GF-D8 (cell line): ENCODE results near the gene SORCS2.

Experiments used
- DNase-seq: peaks from one replicate; lab custom pipeline; 2025; lab: John Stamatoyannopoulos, UW

SORCS2 gene

DNA sequence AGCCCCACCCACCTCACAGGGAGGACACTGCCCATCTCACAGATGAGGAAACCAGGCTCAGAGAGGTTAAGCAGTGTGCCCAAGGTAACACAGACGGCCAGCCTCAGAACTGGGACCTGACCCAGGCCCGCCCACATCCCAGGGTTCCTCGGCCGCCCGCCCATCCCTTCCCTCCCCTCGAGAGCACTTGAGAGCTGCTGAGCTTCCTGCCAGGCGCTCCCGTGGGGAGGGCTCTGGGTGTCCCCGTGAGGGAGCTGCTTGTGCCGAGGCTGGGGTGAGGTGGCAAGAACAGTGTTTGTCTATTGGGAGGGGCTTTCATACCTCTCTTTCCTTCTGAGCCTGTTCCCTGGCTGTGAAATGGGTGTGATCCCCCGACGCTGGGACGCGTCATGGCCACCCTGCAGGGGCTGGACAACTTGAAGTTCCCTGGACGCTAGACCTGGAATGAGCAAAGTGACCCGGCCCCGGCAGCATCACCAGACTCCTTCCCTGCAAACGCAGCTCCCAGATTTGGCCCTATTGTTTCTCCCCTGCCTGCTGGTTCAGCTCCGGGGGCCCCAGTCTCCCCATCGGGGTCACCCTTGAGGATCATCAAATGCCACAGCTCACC is 542.4 kb downstream of the SORCS2 start:
- no peak for DNase-seq

GRCh38 chr4:7735395-7735794 is 543.1 kb downstream of the SORCS2 start:
- DNase-seq = no peak

DNA sequence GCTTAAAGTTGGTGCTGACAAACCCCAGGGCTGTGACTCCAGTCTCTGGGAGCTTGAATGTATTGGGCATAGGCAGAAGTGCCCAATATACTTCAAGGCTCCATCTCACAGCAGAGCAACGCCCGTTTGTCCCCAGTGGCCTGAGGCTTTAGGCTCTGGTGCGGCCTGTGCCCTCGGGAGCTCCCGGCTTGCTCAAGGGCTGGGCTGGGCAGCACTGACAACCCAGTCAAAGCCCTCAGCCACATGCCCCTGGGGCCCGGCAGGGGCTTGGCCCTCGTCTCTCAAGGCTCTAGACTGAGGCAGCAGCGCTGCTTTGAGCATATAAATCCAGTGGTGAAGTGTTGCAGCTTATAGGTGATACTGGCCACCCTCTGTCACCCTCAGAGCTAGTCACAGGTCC is 543.6 kb downstream of the SORCS2 start:
- no peak for DNase-seq

GRCh38 chr4:7736436-7737267 is 544.3 kb downstream of the SORCS2 start:
- no peak for DNase-seq

DNA sequence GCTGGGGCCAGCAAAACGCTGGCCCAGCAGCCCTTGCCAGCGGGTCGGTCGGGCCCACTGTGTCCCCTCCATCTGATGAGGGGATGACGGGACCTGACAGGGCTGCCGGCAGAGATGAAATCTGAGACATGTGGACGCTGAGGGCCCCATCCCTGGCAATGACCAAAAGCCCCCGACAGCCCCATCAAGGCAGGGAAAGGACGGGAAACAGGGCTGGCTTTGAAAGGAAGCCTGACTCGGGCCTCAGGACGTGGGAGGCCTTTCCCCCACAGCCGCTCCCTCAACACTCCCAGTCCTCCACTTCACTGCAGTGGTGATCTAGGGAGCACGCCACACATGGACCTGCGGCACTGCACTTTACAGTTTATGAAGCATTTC is 544.9 kb downstream of the SORCS2 start:
- DNase-seq = no peak

DNA sequence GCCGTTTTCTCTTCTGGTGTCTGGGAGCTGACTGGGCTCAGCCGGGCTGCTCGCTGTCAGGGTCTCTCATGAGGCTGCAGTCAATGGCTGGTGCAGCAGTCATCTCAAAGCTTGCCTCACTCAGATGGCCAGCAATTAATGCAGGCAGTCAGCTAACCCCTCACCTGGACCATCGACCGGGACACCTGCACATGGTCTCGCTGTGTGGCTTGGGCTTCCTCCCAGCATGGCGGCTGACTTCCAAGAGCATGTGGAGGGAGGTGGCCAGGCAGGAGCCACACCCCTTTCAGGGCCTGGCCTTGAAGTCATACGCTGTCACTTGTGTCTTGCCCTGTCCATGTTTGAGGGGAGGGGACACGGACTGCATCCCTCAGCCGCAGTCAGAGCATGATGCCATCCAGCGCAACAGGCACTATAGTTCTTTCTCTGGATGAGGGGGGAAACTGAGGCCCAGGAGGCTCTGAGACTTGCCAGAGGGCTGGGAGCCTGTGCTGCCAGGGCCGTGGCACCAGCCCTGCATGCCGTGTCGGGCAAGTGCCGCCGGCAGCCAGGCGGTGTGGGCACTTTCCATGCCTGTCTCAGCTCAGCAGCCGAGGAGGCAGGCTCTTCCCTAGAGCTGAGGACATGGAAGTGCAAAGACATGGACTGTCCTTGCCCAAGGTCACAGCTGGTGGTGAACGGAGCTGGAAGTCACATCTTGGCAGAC is 545.6 kb downstream of the SORCS2 start:
- no peak for DNase-seq

DNA sequence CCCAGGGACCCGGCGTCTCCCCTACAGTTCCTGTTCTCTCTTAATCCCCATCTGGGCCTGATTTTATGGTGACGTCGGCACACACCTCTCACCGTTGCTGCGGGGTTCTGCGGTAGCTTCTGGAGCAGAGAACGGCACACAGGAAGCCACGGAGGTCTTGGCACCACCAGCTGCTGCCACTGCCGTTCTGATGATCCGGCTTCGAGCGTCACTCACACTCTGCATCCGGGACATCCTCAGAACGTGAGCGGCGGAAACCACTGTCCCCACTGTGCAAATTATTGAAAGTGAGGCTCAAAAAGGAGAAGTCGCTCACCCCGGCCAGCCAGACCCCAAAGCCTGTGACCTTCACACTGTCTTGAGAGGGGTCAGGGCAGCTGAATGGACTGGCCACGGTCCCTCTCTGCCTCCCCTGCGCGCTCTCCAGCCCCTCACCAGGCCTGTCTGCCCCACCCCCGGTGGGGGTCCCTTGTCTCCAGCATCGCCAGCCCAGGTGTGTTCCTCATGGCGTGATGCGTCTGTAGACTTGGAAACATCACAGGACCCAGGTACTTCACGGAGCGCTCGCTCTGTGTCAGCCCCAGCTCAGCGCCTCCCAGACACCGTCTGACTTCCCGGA is 546.2 kb downstream of the SORCS2 start:
- no peak for DNase-seq

- no peak for DNase-seq
These were observed 547.0 kb downstream of the SORCS2 start for GRCh38 chr4:7739077-7739917.

GRCh38 chr4:7739918-7740865 is 547.9 kb downstream of the SORCS2 start:
- no peak for DNase-seq

DNA sequence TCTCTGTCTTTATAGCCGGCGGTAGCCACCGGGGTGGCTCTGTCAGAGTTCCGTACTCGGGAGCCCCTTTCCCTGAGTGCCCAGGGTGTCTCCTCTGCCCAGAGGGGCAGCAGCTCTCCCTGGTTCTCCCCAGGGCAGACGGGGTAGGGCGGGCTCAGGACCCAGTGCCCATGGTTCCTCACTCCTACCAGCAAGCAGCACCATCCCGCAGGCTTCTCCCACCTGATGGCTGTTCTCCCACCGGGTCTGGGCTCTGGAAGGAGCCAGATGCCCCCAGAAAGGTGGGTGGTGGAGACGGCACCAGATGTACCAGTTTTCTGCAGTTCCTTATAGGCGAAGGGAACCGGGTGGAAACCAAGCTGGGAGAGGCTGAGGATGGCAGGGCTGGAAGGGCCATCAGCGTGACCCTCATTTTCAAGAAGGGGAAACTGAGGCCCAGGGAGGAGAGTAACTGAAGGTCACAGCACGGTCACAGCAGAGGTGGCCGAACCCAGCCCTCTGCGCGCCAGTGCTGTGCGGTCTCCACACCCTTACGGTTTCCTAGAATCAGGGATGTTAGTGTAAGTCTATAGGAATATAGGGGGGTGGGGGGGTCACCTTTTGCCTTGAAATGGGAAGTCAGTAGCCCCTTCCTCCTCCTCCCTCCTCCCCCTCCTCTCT is 548.7 kb downstream of the SORCS2 start:
- DNase-seq = no peak

DNA sequence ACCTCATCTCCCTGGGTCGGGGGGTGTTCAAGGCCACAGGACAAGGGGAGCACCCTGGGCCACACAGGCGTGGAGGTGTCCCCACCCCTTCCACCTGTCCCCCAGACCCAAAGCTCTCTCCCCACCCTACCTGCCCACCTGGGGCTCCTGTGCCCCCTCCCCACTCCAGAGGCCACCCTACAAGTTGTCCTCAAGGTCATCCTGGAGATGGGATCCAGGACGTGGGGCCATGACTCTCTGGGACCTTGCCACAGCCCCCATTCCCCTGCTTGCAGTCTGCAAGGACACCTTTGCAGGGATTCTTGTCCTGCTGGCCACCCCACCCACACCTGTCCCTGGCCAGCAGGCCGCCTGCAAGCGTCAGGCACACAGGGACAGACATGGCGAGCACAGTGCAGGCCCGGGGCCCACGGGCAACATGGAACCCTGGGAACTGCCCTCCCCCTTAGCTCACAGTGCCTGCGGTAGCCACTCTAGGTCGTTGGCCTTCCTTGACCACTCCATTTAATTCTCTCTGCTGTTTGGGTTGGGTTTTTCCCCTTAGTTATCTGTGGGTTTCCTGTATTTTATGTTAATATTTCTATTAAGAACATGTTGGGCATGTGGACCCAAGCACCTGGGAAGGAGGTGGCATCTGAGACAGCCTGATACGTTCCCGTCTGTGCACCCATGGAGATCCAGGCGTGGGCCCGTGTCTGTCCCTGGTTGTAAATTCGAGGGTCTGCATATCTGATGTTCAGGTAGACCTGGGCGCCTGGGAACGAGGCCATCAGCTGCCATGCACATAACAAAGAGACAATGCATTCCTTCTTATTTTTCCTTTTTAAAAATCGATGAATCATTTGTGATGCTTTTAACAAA is 549.8 kb downstream of the SORCS2 start:
- no peak for DNase-seq

DNA sequence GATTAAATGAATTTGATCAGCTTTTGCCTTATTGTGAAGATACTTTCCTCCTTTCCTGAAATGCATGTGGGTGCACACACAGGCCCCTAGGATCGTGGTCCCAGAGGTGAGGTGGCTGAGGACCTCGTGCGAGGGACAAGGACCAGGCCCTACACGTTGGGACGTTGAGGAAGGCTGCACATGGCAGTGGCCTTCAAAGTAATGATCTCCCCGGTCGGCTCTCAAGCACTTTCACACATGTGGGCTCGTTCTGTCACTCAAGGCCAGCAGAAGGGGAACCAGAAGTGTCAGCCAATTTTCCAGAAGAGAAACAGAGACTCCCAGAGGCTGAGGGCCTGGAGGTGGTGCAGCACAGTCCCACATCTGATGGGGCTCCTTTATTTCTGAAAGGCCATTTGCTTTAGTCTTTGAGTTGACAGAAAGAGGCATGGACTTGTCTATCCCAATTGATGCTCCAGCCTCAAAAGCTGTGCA is 550.5 kb downstream of the SORCS2 start:
- DNase-seq = no peak

DNA sequence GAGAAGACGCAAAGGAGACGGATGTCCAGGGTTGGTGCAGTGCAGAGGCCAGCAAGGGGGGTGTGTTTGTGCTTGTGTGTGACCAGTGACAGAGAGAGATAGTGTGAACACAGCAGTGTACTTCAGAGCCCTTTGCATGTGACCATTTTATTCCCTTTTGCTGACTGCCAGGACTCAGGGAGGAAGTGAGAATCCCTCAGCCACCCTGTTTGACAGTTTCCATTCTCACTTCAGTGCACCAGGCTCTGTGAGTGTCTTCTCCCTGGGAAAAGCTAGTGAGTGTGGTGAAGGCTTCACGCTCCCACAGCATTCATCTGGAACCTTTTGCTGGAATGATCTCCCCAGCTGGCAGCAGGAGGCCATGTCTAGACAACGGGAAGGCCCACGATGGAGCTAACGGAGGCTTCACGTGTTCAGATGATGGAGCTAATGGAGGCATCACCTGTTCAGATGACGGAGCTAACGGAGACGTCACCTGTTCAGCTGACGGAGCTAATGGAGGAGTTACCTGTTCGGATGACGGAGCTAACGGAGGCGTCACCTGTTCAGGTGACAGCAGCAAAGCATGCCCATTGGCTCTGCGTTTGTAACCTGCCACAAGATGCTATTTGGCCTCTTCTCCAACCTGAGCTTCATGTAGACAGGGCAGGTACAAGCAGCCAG is 551.9 kb downstream of the SORCS2 start:
- no peak for DNase-seq

DNA sequence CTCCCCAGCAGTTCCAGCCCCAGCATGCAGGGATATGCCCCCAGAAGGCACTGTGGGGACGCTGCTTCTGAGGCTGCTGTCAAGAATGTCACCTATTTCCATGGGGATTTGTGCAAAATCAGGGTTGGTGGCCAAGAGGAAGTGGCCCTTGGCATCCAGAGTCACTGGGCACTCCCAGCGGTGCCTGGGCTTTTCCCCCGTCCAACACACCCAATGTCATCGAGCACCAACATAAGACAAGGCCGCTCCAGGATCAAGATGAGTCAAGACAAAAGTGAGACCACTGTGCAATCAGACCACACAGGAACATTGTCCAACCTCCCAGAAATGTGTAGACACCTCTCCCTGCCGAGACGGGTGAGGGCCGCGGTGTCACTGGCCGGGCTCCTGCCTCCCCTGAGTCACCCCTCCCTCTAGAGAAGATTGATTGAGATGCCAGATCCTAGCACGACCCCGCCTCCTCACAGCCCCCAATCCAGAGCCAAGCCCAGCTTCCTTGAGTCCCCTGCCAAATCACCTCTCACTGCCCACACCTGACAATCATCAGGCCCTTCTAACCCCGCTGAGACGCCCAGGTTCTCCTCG is 553.1 kb downstream of the SORCS2 start:
- DNase-seq = no peak

- DNase-seq = no peak
These were observed 554.2 kb downstream of the SORCS2 start for GRCh38 chr4:7746351-7747061.

GRCh38 chr4:7747062-7747385 is 554.7 kb downstream of the SORCS2 start:
- DNase-seq = no peak

DNA sequence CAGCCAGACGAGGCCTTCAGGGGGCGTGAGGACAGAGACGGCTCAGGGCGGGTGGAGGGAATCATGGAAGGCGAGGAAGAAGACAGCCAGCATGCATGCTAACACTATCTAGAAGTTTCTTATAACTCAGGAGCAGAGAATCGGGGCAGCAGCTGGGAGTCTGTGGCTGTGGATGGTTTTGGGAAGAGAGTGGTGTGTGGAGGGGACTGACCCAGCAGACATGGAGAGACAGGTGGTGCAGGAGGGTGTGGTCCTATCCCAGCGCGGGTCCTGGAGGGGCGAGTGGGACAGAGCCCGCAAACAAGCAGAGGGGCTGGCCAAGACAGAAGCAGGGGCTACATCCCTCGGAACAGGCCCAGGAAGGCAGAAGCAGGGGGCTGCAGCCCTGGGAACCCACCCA is 555.2 kb downstream of the SORCS2 start:
- DNase-seq = no peak

- DNase-seq = no peak
These were observed 558.2 kb downstream of the SORCS2 start for GRCh38 chr4:7750523-7750922.
